ENCODE results near the gene ATN1.
A peak's percentile ranks its signal among the peaks of the same experiment; 100 is the strongest.

ATN1 gene

DNA sequence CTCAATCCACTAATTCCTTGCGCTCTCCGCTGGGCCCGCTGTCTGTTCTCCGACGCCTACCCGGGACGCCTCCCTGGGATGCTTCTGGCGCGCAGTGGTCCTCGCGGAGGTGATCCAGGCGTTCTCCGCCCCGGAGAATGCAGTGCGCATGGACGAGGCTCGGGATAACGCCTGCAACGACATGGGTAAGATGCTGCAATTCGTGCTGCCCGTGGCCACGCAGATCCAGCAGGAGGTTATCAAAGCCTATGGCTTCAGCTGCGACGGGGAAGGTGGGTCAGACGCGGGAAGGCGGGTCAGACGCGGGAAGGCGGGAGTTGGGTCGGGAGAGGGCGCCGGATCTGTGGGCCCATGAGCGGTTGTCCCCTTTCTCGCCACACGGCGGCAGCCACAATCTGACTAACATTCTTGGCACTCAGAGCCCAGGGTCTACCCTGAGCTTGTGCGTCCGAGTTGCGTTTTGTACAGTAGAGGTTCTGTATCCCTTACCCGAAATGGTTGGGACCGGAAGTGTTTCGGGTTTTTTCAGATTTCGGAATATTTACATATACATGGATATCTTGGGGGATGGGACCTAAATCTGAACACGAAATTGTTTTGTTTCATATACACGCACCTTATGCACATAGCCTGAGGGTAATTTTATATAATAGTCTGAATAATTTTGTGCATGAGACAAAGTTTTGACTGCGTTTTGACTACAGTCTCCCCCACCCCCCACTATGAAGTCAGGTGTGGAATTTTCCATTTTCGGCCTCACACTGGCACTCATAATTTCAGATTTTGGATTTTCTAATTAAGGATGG, 16.8 kb downstream of the ATN1 start:
- DNase-seq (ENCODE audit: low spot score), result peak; percentile 87

DNA sequence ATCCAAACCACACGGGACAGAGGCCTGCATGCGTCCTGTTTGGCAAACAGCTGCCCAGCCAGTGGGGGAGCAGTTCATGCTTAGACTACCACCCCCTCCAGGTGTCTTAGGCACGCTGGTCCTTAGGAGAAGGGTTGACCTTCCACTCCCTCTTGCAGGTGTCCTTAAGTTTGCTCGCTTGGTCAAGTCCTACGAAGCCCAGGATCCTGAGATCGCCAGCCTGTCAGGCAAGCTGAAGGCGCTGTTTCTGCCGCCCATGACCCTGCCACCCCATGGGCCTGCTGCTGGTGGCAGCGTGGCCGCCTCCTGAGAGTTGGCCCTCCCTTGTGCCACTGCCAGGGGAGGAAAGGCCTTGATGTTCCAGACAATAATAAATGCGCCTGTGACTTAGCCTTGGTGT, 17.9 kb downstream of the ATN1 start:
- DNase-seq (ENCODE audit: low spot score), result no peak

DNA sequence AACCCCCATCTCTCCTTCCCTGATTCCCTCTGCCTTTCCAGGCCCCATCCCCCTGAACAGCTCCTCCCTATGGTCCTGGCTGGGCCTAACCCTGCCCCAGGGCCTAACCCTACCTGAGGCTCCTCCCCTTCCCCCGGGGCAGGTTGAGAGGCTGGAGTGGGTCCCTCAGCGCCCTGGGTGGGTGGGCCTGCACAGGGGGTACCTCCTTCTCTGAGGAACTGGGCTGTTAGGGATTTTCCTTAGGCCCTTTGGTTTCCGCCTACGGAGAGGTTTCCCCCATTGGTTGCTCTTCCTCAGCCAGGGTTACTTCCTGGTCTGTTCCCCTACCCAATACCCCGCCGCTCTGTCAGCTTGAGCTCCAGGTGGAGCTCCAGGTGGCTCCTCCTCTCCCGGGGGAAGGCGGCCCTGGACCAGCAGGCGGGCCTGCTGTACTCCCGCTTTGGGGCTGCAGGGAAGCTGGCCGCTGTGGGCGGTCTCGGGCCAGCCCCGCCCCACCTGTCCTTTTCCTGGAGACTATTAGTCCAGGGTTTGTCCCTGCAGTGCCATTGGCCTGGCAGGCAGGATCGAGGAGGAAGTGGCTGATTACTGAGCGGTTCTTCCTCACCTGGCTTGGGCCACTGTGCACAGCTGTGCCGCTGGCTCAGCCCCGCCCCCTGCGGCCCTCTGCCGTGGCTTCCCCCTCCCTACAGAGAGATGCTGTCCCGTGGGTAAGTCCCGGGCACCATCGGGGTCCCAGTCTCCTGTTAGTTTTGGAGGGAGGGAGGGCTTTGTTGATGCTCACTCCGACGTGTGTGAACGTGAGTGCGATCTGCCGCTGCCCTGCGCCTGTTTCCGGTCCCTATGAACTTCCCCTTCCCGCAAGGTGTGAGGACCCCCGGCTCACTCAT, 18.5 kb downstream of the ATN1 start:
- DNase-seq (ENCODE audit: low spot score), result no peak

DNA sequence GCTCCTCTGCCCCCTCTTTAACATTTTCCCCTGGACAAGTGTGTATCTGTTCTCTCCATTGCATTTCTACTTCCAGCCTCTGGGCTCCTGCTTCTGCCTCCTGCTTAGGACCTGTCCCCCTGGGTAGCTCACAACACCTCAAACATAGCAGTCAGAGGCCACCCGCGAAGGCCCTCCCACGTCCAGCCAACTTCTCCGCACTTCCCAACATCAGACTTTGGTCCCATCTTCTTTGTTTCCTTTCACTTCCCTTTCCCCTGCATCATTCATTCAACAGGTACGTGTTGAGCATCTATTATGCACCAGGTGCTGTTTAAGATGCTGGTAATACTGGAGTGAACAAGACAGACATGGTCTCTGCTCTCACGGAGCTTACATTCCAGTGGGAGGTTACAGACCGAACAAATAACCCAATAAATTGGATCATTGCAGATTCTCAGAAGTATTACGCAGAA, 19.2 kb downstream of the ATN1 start:
- DNase-seq (ENCODE audit: low spot score), result no peak

DNA sequence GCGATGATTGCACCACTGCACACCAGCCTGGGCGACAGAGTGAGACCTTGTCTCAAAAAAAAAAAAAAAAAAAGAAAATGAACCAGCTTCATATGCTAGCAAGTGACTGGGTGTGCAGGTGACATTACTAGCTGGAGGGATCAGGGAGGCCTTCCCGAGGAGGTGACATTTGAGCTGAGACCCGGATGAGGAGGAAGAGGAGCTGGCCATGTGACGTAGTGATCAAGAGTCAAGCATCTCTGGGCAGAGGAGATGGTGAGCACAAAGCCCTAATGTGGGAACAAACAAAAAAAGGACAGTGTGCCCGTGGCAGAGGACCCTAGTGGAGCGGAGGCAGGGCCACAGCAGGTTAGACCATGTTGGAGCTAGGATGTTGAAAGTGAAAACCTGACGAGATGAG, 19.9 kb downstream of the ATN1 start:
- DNase-seq (ENCODE audit: low spot score), result no peak

DNA sequence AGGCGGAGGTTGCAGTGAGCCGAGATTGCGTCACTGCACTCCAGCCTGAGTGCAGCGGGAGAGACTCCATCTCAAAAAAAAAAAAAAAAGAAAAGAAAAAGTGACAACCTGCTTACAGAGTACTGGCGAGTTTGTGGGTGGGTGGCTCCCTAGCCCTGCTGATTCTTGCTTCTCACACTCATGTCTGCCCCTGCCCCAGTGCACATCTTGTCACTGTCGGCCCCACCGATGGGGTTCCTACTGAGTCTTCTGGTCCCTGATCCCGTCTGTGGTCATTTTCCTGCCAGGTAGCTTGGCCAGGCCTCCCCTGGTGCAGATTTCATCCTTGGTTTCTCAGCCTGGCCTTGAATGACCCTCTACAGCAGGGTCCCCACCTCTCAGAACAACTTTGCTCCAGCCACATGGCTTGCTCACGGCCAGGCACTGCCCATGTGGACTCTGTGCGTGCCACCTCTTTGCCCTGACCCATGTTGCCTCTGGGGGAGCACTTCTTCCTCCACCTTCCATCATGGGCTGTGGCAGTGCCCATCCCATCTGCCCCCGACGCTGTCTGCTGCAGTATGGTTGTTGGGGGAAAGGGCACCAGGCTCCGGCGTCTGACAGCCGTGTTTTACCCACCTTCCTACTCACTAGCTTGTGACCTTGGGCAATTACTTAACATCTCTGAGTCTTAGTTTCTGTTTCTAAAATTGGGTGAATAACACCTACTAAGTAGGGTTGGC, 21.3 kb downstream of the ATN1 start:
- DNase-seq (ENCODE audit: low spot score), result no peak

DNA sequence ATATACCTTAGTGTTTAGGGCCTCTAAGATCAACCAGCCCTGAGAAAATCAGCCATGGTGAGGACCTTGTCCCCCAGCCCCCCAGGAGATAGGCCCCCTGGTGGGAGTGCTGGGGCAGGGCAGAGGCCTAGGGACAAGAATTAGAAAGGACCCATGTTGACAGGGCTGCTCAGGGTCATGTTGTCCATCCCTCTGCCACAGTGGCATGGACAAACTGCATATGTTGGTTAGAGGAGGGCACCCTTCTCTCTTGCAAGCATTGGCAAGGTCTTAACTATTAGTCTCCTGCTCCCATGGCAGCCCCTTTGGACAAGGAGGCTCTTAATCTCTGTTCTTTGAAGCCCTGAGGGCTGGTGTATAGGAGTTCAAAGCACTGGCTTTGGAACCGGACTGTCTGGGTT, 22.6 kb downstream of the ATN1 start:
- DNase-seq (ENCODE audit: low spot score), result no peak

DNA sequence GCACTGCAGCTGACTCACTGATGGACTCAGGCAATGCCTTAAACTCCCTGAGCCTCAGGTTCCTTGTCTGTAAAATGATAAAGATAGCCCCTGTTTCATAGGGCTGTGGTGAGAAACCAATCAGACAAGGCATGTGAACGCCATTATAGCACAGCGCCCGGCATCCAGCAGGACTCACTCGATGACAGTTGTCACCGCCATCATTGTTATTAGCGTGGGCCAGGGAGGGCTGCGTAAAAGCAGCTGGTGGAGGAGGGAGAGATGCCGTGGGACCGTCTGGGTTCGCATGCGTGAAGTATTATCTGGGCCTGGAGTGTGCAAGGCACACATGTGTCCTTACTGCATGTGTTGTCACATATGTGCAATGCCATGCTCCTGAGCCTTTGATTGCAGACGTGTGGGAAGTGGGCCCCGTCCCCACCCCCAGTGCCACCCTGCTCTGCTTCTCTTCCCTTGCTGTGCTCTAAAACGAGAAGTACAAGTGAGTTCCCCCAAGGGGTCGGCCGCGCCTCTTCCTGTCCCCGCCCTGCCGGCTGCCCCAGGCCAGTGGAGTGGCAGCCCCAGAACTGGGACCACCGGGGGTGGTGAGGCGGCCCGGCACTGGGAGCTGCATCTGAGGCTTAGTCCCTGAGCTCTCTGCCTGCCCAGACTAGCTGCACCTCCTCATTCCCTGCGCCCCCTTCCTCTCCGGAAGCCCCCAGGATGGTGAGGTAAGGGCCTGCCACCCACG, 23.2 kb downstream of the ATN1 start, which contains the start of gene PTPN6:
TSS of gene PTPN6 (plus strand) at position 546 of the 730 bp plus-strand sequence. CDS start at position 703, 157 bp downstream.
- no peak for DNase-seq (ENCODE audit: low spot score)

DNA sequence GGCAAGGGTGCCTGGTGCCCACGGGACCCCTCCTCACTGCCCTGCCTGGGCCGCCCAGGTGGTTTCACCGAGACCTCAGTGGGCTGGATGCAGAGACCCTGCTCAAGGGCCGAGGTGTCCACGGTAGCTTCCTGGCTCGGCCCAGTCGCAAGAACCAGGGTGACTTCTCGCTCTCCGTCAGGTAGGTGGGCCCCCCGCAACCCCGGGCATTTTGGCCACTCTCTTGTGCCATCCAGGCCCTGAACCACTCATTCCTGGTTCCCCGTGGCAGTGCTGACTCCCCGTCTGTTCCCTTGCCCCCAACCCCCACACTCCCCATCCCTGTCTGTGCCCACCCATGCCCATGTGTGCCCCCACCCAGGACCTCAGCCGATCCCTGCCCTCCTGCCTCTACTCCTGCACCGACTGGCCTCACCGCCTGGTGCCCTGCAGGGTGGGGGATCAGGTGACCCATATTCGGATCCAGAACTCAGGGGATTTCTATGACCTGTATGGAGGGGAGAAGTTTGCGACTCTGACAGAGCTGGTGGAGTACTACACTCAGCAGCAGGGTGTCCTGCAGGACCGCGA, 23.9 kb downstream of the ATN1 start:
- DNase-seq (ENCODE audit: low spot score), result no peak

DNA sequence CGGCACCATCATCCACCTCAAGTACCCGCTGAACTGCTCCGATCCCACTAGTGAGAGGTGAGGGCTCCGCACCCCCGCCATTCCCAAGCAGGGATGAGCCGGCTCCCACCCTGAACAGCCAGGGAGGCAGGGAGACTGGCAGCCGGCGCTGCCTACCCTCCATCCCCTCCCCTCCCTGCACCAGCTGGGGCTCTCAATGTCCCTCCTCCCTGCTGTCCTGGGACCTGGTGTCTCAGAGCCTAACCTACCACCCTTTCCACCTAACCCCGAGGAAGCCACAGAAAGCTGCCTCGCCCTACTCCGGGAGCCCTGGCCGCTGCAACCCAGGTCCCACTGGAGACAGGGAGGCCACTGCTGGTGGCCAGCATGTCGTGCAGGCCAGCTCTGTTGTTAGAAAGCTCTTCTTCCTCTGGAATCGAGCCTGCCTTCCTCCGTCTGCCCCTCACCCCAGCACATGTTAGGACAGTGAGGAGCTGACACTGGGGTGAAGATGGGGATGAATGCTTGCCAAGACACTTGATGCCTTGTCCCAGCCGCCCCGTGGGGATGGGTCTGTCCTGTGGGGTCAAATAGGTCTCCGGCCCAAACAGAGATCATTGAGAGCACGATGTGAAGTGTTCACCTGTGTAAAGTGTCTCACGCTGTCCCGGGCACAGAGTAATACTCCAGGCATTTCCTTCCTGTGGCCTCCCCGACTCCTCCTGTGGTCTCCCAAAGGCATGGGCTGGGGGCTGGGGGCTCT, 24.5 kb downstream of the ATN1 start:
- no peak for DNase-seq (ENCODE audit: low spot score)

DNA sequence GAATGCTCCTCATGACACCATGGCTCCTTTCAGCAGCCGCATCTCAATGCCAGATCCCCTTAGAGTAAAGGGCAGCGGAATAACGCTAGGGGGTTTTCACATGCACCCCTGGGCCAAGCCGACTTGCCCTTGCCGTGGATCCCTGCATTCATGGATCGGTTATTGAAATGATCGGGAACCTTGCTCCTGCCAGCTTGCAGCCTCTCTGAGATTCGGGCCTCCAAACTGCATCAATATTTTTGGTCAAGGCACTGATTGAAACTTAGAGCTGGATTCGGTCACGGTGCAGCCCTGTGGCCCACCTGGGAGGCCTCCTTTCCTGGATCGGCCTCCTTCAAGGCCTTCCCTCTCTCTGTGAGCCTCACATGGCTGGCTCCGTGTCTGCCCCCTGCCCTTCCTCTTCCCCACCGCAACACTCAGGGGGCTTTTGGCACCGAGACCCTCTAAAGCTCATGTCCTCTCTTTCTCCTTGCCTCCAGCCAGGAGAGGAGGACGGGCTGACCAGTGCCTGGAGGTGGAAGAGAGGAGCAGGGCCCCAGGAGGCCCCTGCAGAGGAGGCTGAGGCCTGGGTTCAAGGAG, 25.2 kb downstream of the ATN1 start:
- no peak for DNase-seq (ENCODE audit: low spot score)

DNA sequence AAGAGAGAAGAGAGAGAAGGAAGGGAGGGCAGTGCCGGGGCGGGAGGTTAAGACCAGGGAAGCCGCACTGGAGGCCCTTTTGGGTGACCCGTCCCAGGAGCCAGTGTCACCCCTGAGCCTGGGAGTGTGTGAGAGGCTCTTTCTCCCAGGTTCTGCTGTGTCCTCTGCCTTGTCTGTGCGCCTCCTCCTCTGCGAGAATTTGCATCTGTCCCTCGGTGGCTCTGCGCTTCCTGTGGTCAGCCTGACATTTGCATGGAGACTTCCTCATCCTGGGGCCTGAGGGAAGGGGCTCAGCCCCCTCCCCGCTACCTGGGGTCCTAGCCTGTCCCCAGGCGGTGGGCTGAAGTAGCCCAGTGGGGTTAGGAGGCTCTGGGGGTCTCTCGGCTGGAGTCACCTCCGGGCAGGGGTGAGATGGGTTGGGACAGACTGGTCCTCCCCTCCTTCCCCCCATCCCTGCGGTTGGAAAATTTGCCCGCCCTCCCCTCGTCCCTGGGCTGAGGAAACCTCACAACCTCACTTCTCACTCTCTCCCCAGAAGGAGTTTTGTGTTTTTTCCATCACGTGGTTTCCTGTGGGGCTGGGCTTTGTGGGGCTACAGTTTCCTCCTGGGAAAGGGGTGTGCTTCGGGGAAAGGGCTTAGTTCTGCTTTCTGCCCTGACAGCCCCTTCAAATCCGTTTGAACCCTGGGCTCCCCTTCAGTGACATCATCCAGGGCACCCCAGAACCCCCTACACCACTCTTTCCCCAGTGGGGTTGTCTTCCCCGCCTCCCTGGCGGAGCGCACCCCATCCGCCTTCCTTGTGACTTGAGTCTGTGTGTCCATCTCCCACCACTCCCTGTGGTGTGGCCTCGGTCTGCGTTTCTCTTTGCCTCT, 25.9 kb downstream of the ATN1 start:
- no peak for DNase-seq (ENCODE audit: low spot score)

DNA sequence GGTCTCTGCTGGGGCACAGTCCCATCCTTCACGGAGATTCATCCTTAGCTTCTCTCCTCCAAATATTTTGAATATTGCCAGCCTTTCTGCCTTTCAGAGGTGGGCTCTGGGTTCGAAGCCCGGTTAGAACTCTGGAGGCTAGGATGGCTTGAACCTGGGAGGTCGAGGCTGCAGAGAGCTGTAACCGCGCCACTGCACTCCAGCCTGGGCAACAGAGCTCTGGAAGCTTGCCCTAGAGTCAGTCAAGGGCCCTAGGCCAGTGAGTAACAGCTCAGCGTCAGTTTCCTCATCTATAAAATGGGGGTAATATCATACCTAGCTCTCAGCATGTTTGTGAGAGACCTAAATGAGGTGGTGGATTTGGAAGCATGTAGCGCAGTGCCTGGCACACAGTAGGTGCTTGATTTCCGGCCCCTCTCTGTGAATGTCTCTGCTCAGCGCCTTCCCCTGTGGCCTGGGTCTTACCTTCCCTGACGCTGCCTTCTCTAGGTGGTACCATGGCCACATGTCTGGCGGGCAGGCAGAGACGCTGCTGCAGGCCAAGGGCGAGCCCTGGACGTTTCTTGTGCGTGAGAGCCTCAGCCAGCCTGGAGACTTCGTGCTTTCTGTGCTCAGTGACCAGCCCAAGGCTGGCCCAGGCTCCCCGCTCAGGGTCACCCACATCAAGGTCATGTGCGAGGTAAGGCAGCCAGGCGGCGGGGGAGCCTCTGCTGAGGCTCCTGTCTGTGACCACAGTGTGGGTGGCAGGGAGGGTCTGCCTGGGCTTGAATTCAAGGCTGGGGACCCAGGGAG, 26.8 kb downstream of the ATN1 start:
- no peak for DNase-seq (ENCODE audit: low spot score)

DNA sequence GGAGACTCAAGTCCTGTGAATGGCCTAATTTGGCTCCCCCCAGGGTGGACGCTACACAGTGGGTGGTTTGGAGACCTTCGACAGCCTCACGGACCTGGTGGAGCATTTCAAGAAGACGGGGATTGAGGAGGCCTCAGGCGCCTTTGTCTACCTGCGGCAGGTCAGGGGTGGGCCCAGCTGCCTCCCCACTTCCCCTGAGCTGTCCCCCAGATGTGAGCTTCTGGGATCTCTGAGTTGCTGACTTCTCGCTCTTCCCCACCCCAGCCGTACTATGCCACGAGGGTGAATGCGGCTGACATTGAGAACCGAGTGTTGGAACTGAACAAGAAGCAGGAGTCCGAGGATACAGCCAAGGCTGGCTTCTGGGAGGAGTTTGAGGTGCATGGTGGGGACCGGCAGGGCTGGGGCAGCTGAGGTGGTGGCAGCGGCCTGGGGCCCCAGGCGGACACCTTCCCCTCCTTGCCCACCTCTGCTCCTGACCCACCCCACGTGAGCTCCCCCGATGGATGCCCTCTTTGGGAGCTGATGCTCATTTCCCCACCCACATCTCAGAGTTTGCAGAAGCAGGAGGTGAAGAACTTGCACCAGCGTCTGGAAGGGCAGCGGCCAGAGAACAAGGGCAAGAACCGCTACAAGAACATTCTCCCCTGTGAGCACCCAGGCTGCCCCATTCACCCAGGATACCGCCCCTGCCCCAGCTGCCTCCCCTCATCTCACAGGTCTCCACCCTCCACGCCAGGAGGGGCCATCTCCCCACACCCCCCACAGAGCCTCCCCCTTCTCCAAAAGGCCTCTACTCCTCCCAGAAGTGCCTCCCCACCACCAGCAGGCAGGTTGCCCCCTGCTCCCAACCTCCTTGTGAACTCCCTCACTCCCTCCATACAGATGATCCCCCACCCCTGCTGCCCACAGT, 27.6 kb downstream of the ATN1 start:
- DNase-seq (ENCODE audit: low spot score), result no peak

DNA sequence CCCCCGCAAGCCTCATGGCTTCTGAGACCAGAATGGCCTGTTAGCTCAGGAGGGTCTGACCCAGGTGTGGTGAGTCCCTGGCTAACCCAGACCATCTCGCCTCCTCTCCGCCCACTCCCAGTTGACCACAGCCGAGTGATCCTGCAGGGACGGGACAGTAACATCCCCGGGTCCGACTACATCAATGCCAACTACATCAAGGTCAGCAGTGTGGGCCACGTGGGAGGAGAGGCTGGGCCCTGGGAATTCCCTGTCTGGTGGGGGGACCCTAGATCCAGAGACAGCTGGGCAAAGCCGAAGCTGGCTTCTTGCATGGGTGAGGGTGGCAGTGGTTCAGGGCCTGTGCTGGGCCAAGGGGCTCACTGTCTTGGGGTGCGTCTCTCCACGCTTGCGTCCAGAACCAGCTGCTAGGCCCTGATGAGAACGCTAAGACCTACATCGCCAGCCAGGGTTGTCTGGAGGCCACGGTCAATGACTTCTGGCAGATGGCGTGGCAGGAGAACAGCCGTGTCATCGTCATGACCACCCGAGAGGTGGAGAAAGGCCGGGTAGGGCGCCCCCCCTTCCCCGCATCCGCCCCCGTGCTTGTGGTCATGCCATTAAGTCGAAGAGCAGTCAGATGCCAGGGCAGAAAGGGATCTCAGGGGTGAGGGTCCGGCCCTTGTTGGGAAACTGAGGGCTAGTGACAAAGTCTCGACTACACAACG, 28.4 kb downstream of the ATN1 start:
- no peak for DNase-seq (ENCODE audit: low spot score)

DNA sequence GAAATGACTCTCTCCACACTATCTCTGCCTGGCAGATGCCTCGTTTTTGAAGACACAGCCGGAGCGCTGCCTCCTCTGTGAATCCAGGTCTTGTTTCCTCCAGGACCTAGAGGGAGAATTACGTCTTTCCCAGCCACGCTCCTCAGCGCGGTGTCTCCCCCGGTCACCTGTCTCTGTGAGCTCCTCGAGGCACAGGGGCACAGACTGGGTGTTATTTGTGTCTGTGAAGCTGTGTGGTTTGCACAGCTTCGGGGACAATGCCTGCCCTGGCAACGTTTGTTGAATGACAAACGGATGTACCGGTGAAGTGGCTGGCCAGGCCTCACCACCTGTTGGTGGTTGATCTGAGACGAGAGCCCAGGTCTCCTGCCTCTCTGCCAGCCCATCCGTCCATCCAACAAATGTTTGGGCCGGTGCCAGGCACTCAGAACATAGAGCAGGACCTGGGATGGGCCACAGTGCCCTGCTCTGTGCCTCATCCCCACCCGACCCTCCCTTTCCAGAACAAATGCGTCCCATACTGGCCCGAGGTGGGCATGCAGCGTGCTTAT, 29.5 kb downstream of the ATN1 start:
- no peak for DNase-seq (ENCODE audit: low spot score)
